ENCODE results near the gene TCAP.

TCAP gene

DNA sequence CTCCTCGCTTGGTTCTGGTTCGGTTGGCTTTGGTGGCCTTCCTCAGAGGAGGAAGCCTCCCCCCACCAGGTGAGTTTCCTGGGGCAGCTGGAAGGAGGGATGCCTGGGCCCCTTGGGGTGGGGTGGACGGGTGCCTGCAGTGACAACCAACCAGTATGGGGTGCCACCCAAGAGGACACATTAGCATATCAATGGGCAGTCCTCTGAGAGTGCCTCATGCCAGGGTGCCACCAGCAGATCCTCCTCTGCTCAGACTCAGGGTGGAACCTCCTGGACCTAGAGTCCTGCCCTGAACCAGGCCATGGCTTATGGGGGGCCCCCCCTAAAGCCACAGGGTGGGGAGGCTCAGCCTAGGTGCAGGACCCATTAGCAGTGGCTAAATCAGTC is 35.7 kb upstream of the TCAP start:
- no peak for DNase-seq (ENCODE audit: low spot score)

DNA sequence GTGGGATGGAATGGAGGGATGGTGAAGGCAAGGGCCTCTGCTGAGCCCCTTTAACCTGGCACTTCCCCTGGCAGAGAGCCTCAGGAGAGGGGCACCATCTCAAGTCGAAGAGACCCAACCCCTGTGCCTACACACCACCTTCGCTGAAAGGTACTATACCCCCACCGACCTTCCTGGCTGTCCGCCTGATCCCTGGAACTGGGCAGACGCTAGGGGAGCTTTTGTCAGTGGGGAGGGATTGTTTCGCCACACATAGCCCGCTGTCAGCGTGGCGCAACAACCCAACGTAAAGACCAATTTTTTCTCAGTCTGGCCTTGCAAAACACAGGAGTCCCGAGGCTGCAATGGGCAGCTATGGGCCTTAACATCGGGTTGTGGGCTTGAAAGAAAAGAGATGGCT is 35.3 kb upstream of the TCAP start:
- DNase-seq (ENCODE audit: low spot score) = no peak

- DNase-seq (ENCODE audit: low spot score) = no peak
Measured at GRCh38 chr17:39631403-39631802, 33.7 kb upstream of the TCAP start.

DNA sequence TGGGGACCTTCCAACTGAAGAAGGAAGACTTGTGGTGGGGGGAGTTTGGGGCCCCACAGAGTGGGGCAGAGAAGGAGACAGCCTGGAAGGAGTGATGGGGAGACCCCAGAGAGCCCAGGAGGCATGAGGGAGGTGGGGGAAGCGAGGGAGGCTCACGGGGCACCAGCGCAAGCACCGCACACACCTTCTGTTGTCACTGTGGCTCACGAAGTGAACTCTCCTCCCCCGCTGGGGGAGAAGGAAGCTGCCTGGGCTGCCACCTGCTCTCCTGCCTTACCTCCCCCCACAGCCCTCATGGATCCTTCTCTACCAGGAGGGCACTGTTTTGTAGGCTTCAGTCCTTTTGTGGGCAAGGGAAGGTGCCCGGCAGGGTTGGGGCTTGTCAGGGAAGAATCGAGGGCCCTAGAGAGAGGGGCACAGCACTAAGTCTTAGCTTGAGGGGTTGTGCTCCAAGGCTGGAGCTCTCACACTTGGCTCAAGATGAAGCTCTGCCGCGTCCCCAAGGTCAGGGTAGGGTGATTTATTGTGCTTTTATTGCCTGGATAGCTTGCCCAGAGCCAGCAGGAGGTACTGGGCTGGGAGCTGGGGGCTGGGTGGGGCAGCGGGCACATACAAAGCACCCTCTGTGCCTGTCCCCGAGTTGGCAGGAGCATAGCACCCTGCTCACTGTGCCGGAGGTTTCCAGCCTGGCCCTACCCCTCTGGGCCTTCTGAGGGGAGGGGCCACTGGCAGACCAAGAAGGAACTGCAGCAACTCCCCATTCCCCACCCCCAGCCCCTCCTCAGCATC is 32.8 kb upstream of the TCAP start:
- no peak for DNase-seq (ENCODE audit: low spot score)

- no peak for DNase-seq (ENCODE audit: low spot score)
Measured at GRCh38 chr17:39633570-39634183, 31.5 kb upstream of the TCAP start.

DNA sequence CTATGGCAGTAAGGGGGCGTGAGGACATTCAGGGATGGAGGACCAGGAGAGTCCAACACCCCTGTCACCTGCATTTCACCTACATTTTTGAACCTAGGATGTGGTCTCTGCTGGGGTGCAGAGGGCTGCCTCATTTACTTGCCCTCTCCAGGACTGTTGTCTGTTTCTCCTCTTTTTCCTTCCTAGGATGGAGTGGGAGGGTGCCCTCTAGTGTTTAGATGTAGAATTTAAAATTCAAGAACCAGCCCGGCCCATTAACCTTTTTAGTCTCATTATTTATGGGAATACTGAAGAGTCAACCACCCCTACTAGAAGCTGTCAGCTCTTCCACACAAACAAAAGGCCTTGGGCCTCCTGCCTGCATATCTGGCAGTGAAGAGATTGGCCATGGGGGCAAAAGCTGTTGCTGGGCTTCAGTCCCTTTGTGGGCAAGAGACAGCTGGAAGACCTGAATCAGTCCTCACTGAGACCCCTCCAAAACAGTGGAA is 30.7 kb upstream of the TCAP start:
- peak; percentile 68 for DNase-seq (ENCODE audit: low spot score)

GRCh38 chr17:39635614-39636176 is 29.5 kb upstream of the TCAP start:
- no peak for DNase-seq (ENCODE audit: low spot score)

GRCh38 chr17:39636587-39636926 is 28.6 kb upstream of the TCAP start:
- no peak for DNase-seq (ENCODE audit: low spot score)

DNA sequence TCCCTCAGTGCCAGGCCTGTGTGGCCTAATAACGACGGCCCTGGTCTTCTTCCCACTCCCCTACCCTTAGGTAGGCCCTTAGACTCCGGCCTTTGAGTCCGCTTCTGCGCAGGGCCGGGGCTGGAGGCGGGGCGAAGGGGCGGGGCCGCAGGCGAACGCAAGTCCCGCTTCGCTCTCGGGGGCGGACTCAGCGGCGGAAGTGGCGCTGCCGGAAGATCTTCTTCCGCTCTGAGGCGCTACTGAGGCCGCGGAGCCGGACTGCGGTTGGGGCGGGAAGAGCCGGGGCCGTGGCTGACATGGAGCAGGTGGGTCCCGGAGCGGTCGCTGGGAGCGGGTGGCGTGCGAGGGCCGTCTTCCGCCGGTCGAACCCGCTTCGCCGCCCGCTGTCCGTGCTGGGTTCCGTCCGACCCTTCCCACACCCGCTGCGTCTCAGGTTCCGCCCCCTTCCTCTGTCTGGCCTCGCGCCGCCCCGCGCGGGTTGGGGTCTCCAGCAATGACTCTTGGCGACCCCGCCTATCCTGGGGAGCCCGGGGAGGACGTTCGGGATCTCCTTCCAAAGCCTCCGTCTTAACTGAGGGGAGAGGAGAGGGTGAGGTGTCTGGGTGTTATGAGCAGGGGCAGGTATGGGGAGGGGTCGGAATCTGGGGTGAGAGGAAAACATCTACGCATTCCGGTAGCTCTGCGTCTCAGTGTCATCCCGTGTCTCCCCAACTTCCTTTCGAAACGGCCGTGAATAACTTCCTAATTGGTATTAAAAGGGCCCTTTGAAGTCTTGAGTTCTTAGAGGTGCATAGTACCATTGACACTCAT is 28.0 kb upstream of the TCAP start, which contains the start of gene STARD3:
TSS of gene STARD3 (plus strand) at position 218 of the 810 bp plus-strand sequence. CDS start 16,388 bp downstream, outside the sequence.
- peak; percentile 98 for DNase-seq (ENCODE audit: low spot score)

DNA sequence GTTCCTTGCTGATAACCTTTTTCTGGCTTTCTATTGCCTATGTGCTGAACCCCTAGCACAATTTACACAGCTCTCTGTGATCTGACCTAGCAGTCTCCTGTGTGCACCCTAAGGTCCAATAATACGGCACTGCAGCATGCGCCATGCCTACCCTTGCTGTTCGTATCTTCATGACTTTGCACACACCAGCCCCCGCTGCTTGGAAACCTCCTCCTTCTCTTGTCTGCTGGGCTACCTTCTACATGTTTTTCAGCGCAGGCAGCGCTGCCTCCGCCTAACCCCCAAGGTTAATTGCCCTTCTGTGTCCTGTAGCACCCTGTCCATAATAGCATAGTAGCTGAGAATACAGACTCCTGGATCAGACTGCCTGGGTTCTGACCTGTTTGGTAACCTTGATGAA is 26.8 kb upstream of the TCAP start:
- DNase-seq (ENCODE audit: low spot score) = no peak

DNA sequence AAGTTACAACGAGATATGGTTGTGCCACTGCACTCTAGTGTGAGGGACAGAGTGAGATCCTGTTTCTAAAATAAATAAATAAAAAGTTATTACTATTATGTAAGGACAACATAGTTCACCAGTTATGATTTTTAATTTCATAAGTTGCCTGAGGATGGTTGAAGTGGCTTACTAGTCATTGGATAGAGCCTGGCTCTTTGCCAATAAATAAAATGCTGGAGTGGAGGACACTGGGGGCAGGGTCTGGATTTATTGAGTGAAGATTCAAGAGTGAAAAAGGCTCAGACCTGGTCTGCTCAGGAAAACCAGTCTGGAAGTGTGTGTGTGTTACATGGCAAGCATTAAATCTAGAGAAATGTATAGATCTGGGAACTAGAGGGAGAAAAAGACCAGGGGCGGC is 26.1 kb upstream of the TCAP start:
- DNase-seq (ENCODE audit: low spot score) = no peak

- DNase-seq (ENCODE audit: low spot score) = no peak
Measured at GRCh38 chr17:39639566-39640458, 25.3 kb upstream of the TCAP start.

GRCh38 chr17:39640591-39641031 is 24.5 kb upstream of the TCAP start:
- DNase-seq (ENCODE audit: low spot score) = no peak

DNA sequence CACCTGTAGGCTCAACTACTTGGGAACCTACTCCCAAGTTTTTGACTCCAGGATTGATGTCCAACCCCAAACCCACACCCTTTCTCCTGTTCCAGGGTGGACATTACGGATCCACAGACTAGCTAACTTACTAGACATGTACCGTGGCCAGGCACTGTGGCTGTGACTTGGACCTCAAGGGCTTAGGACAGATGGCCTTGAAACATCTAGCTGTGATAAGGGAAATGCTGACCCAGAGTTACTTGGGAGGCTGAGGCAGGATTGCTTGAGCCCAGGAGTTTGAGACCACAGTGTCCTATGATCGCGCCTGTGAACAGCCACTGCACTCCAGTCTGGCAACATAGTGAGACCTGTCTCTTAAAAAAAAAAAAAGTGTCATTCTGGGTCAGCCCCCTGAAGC is 24.1 kb upstream of the TCAP start:
- DNase-seq (ENCODE audit: low spot score) = no peak

- DNase-seq (ENCODE audit: low spot score) = no peak
Measured at GRCh38 chr17:39641883-39642282, 23.3 kb upstream of the TCAP start.

- no peak for DNase-seq (ENCODE audit: low spot score)
Measured at GRCh38 chr17:39642291-39643074, 22.7 kb upstream of the TCAP start.

GRCh38 chr17:39643271-39643670 is 21.9 kb upstream of the TCAP start:
- DNase-seq (ENCODE audit: low spot score) = peak; percentile 61

GRCh38 chr17:39647256-39647655 is 17.9 kb upstream of the TCAP start:
- no peak for DNase-seq (ENCODE audit: low spot score)

DNA sequence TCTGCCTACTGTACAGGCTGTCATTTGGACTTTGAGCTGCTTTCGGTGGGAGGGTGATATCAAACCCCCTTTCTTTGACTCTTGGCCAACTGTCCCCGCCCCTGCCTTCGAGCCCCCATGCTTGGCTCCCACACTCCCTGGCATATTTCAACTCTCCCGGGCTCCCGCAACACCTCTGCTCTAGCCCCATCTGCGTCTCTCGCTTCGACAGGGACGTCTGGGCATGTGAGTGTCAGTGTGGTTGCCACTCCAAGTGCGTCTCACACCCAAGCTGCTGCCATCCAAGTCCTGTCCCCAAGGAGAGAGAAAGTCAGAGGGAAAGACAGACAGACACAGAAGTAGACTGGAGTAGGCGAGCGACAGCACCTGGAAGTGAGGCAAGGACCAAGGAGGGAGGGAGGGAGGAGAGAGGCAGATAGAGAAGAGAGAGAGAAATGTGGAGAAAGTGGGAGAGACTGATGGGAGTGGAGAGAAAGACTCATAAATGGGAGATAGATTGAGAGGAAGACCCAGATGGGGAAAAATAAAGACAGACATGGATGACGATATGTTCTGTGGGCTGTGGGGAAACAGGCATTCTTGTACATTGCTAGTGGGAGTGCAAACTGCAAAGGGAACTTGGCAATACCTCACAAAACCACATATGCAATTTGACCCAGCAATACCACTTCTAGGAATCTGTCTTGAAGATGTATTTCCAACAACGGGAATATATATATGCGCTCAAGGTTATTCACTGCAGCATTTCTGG is 16.4 kb upstream of the TCAP start:
- no peak for DNase-seq (ENCODE audit: low spot score)

DNA sequence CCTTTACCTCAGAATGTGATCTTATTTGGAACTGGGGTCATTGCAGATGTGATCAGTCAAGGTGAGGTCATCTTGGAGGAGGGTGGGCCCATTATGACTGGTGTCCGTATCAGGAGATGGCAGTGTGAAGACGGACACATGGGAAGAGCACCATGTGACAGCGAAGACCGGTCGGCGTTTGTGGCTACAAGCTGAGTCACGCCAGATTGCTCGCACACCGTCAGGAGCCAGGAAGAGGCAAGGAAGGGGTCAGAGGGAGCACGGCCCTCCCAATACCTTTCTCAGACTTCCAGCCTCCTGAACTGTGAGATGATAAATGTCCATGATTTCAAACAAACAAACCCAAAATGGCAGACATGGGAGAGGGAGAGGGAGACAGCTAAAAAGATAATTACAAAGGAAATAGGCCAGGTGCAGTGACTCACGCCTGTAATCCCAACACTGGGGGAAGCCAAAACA is 15.0 kb upstream of the TCAP start:
- no peak for DNase-seq (ENCODE audit: low spot score)
